ENCODE results near the gene RSL1D1. TPM values are rescaled to one million over a fixed set of nuclear protein-coding genes. Genes with fewer than 3 reads are reported as not detected.

RSL1D1 gene
- polyA plus RNA-seq, 2 of the 4 experiments (the other 2 are of a cell fraction): 209 to 330 TPM

DNA sequence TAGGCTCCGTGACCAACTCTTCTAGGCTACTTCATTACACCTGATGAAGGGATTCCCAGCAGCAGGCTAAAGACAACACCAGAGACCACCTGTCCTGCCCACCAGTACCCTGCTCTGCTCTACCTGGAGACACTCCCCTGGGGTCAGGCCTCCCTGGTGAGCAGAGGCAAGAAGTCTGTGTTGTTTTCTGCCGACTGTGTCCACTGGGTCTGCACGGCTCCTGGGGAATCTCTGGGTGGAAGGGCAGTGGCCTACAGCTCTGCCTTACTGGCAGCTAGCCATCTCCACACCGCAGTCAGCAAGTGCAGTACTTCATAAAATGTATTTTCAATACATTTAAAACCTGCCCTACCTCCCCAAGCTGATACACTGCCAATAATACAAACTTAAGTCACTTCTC is 6.8 kb downstream of the RSL1D1 start:
- WGBS (ENCODE audit: missing lambda C conversion rate): 94% methylated on average over 4 of the region's 4 CpGs
- FAIRE-seq: no peak
- ChIA-PET POLR2A (no interaction called here), CTCF (no interaction called here)
- Histone ChIP-seq H3K9me3 (no peaks in the 10 kb centered on the region), H3K4me3 (no peak overlapping the region), H3K4me1 (peaks cover 13% of the 10 kb centered on the region), H3K4me2 (no peak overlapping the region), H3K27ac (no peak overlapping the region)
- DNase-seq (ENCODE audit: low read depth in 1 of 2, low spot score in 1 of 2): no peak
- TF ChIP-seq NPAS2 (CRISPR knock-in tag; IDR thresholded peaks at IDR 0.05; ENCODE audit: borderline replicate concordance) (no peak), HES2 (IDR thresholded peaks at IDR 0.05) (no peak), CEBPB (IDR thresholded peaks at IDR 0.05) (no peak), RARB (CRISPR knock-in tag; IDR thresholded peaks at IDR 0.05) (no peak), CTCF (IDR thresholded peaks at IDR 0.05) (no peak), FOSL2 (IDR thresholded peaks at IDR 0.05) (no peak), FOSL2 (CRISPR knock-in tag; IDR thresholded peaks at IDR 0.05) (no peak)
- TF ChIP-seq, protein P1, sequence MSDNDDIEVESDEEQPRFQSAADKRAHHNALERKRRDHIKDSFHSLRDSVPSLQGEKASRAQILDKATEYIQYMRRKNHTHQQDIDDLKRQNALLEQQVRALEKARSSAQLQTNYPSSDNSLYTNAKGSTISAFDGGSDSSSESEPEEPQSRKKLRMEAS (IDR thresholded peaks at IDR 0.05): no peak
- no peak for ATAC-seq

GRCh38 chr16:11843861-11844260 is 7.5 kb downstream of the RSL1D1 start:
- peaks cover 7% of the 10 kb centered on the region; the same call in 2 of the 3 replicates for H3K4me1 ChIP-seq
- 87% methylated on average over 5 of the region's 5 CpGs for WGBS (ENCODE audit: missing lambda C conversion rate)
- TF ChIP-seq PHF8 (IDR thresholded peaks at IDR 0.05; ENCODE audit: borderline replicate concordance, low read depth) (no peak), CHD4 (IDR thresholded peaks at IDR 0.05; ENCODE audit: borderline replicate concordance) (no peak), CEBPB (IDR thresholded peaks at IDR 0.05) (no peak), SMC3 (IDR thresholded peaks at IDR 0.05) (no peak), BCL3 (IDR thresholded peaks at IDR 0.05) (no peak), HDAC2 (IDR thresholded peaks at IDR 0.05) (no peak), ESRRA (IDR thresholded peaks at IDR 0.05; ENCODE audit: borderline replicate concordance, low read length) (no peak), KDM5A (IDR thresholded peaks at IDR 0.05) (no peak), MYC (IDR thresholded peaks at IDR 0.05; ENCODE audit: borderline replicate concordance, low read length) (no peak), MAZ (IDR thresholded peaks at IDR 0.05; ENCODE audit: borderline replicate concordance, low read depth, low read length) (no peak), RARB (CRISPR knock-in tag; IDR thresholded peaks at IDR 0.05) (no peak), EP300 (IDR thresholded peaks at IDR 0.05) (no peak), POLR2AphosphoS2 (conservative IDR thresholded peaks at IDR 0.05; ENCODE audit: low read length) (no peak), JUN (IDR thresholded peaks at IDR 0.05) (no peak), JUNB (IDR thresholded peaks at IDR 0.05) (no peak), RNF2 (IDR thresholded peaks at IDR 0.05; ENCODE audit: borderline replicate concordance, low read depth) (no peak), SREBF2 (IDR thresholded peaks at IDR 0.05) (no peak)
- TF ChIP-seq, protein P2, sequence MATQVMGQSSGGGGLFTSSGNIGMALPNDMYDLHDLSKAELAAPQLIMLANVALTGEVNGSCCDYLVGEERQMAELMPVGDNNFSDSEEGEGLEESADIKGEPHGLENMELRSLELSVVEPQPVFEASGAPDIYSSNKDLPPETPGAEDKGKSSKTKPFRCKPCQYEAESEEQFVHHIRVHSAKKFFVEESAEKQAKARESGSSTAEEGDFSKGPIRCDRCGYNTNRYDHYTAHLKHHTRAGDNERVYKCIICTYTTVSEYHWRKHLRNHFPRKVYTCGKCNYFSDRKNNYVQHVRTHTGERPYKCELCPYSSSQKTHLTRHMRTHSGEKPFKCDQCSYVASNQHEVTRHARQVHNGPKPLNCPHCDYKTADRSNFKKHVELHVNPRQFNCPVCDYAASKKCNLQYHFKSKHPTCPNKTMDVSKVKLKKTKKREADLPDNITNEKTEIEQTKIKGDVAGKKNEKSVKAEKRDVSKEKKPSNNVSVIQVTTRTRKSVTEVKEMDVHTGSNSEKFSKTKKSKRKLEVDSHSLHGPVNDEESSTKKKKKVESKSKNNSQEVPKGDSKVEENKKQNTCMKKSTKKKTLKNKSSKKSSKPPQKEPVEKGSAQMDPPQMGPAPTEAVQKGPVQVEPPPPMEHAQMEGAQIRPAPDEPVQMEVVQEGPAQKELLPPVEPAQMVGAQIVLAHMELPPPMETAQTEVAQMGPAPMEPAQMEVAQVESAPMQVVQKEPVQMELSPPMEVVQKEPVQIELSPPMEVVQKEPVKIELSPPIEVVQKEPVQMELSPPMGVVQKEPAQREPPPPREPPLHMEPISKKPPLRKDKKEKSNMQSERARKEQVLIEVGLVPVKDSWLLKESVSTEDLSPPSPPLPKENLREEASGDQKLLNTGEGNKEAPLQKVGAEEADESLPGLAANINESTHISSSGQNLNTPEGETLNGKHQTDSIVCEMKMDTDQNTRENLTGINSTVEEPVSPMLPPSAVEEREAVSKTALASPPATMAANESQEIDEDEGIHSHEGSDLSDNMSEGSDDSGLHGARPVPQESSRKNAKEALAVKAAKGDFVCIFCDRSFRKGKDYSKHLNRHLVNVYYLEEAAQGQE (IDR thresholded peaks at IDR 0.05): no peak
- CTCF ChIA-PET: interaction anchor here (1.1 kb wide), 1 partner anchor 10 kb away, joined by 3 read pairs; no protein-coding TSS in a partner anchor
- no peak overlapping the region for H3K4me2 ChIP-seq
- FAIRE-seq: no peak
- no peaks in the 10 kb centered on the region for H3K9me3 ChIP-seq
- H3K27ac ChIP-seq: no peak overlapping the region
- DNase-seq (ENCODE audit: low read depth in 1 of 2, low spot score in 1 of 2): no peak
- 0 out of 6 replicates have a peak, but pooled peaks of 1 of the 2 experiments have one; percentile 18 for ATAC-seq
- no peak overlapping the region for H3K4me3 ChIP-seq
- POLR2A ChIA-PET: interaction anchor here (1.1 kb wide), 1 partner anchor 47 kb away, joined by 3 read pairs; the partner anchor contains the start of gene ZC3H7A
